HG02610 (cell line): ENCODE data around the gene GAB2.
"Not testable (repeated sequence)": the region's sequence is repeated elsewhere in the genome, so short reads cannot be mapped to it uniquely, and the experiment has no call there.

Source experiments
- ATAC-seq: cut with Tn5 transposase; IDR thresholded peaks from one replicate; pipeline ENCODE4 v1.9.1; 2021; ENCODE audit warnings: mild to moderate bottlenecking, moderate library complexity; ENCODE audit not compliant: unreplicated experiment

Gene GAB2

GRCh38 chr11:78193806-78194205, 223.8 kb downstream of the GAB2 start:
- ATAC-seq = no peak

DNA sequence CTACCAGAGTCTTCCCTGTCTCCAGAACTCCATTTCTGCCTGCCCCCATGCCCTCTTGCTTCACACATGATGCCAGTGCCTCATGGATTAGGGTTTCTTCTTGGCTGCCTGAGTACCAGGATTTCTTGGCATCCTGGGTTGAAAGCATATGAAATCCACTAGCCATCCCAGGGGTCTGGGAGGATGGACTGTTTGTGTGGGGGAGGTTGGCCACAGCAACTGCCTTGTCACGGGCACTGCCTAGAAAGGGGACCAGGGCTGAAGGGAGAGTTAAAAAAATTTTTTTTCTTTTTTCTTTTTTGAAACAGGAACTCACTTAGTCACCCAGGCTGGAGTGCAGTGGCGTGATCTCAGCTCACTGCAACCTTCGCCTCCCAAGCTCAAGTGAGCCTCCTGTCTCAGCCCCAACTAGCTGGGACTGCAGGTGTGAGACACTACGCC, 224.7 kb downstream of the GAB2 start:
- no peak for ATAC-seq

DNA sequence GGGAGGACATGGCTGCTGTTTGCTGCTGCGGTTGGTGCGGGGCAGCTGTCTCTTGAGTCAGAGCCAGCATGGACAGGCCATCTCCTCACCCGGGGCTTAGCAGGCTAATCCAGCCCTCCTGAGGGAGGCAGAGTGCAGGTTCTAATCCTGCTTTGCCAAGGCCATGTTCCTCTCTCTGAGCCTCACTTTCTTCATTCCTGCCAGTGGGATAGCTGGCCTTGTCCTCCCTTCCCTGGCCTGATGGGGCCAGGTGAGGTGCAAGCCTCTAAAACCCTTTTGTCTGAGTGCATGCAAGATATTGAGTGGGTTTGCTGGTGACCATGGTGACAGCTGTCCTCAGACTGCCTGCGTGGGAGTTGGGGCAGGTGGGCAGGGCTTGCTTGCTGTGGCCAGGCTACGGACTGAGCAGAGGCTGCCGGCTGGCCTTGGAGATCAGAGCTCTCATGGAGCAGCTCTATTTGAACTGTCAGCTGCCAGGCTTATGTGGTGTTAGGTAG, 225.3 kb downstream of the GAB2 start:
- no peak for ATAC-seq

DNA sequence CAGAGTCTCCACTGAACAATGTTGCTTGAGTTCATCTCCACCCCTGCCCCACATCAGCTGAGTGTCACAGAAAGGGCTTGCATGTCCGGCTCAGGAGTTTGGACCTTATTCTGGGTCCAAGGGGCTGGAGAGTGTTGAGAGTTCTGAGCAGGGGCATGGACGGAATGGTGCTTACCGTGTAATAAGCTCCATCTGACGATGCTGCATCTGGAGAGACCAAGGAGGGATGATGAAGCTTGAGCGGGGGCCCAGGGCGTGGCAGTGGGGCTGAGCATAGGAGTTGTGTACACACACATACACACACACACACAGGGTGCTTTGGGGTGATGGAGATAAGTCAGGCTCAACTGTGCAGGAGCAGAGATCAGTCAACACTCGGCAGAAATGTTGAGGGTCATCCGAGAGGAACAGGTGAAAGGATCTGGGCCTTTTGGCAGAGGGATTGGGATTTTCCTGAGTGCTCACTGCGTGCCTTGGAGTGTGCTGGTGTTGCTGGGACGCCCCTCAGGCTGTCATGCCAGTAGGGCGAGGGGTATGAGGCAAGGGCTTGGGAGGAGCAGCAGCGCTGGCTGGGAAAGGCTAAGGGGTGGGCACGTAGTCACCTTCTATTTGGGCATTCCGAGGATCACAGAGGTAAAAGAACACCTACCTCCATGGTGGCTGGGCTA, 226.6 kb downstream of the GAB2 start:
- ATAC-seq = no peak

DNA sequence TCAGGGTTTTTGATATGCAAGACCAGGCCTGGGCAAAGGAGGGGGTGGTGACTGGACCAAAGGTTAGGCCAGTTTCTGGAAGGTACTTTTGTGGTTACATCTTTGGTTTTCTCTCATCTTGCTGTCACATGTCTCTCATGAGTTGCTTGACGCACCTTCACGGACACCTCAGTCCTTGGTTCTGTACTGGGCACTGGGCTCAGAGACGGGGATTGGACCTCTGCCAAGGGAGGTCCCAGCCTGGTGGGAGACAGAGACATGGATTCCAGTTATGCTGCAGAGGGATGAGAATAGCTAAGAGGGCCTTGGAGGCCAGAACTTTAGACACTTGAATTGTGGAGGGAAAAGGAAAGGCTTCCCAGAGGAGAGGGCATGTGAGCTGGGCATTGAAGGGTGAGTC, 227.2 kb downstream of the GAB2 start:
- ATAC-seq = no peak

GRCh38 chr11:78189851-78190250, 227.8 kb downstream of the GAB2 start:
- no peak for ATAC-seq

DNA sequence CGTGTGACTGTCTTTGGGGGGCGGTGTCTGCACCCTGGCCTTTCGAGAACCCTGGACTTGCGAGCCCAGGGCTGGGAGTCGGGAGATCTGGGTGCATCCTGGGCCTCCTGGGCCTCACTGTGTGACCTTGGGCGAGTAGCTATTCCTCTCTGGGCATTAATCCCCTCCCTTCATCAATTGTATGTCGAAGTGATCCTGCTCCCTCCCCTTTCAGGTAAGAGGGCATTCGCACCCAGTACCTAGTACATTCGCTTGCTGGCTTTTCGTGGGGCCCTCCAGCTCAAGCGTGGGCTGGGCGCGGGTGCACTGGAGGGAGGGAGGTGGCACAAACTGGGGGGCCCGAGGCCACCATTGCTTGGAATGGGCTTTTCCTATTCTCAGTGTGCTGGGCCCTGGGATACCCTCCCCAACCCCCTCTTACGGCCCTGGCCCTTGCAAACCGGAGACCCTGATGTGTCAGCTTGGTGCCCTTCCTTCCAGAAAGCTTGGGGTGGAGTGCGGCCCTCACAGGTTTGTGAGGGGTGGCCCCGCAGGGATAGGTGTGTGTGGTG, 228.4 kb downstream of the GAB2 start:
- ATAC-seq = no peak

DNA sequence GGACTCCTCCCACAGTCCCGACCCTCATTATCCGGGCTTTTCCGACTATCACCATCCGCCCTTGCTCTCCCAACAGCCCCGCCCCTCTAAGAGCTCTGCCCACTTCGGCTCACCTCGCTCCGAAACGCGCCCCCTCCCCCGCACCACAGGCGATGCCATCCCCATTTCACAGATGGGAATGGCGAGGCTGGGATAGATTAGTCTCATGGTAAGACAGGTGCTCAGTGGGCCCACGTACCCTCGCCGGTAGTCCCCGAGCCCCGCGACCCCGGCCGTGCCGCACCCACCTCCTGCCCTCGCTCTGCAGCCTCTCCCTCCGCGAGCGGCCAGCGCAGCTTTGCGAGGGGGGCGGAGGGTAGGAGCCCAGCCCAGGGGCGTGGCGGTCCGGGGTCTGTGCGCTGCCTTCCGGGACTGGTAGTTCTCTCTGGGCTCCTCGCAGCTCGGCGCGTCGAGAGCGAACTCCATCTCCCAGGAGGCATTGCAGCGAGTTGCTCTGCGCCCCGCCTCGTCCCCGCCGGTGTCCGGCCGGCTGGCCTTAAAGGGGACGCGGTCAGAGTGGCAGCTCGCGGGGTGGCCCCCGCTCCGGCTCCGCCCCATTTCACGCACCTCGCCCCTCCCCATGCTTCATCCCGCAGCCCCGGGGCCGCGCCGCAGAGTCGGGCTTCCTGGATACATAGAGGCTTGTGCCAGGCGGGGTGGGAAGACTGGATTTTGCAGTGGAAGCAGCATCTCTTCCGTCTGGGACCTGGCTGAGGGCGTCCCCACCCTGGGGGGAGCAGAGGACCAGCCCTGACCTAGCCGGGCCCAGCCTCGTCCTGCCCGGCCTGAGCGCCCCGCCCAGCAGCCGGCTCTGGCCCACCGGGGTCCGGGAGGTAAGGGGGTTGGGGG, 229.1 kb downstream of the GAB2 start, which contains the start of the genes KCTD21 and USP35:
Gene KCTD21, minus strand, starts transcription at position 341 of the 888 bp plus-strand sequence. CDS start 14,072 bp downstream, outside the sequence.
Gene USP35, plus strand, starts transcription at position 634 of the 888 bp plus-strand sequence. CDS start 7,327 bp downstream, outside the sequence.
- peak; percentile 95 for ATAC-seq

GRCh38 chr11:78187366-78188285, 230.0 kb downstream of the GAB2 start:
- peak; percentile 19 for ATAC-seq

GRCh38 chr11:78181185-78181584, 236.4 kb downstream of the GAB2 start:
- ATAC-seq = no peak

GRCh38 chr11:78180751-78181150, 236.9 kb downstream of the GAB2 start:
- no peak for ATAC-seq

DNA sequence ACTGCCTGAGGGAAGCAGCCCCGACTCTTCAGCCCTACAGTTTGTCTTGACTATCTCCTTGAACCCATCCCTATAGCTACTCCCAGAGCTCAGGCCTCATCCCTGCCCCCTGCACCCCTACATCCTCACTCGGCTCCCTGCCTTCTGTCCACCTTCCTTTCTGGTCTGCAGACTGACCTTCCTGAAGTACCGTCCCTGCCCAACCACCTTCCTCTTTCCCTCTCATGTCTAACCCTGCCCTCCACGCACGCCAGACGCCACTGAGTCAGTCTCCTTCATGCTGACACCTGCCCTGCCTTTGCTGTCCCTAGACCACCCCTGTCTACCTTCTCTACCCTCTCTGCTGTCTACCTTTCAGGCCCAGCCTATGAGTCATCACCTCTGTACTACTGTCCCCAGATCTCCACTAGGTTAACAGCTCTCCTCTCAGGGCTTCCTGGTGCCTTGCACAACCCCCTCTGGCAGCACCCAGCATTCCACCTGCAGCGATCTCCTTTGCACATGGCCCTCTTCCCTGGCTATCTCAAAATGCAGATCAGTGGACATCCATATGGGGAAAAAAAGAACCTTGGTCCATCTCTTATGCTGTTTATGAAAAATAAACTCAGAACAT, 238.1 kb downstream of the GAB2 start:
- ATAC-seq = no peak

GRCh38 chr11:78177216-78177615, 240.4 kb downstream of the GAB2 start:
- no peak for ATAC-seq

DNA sequence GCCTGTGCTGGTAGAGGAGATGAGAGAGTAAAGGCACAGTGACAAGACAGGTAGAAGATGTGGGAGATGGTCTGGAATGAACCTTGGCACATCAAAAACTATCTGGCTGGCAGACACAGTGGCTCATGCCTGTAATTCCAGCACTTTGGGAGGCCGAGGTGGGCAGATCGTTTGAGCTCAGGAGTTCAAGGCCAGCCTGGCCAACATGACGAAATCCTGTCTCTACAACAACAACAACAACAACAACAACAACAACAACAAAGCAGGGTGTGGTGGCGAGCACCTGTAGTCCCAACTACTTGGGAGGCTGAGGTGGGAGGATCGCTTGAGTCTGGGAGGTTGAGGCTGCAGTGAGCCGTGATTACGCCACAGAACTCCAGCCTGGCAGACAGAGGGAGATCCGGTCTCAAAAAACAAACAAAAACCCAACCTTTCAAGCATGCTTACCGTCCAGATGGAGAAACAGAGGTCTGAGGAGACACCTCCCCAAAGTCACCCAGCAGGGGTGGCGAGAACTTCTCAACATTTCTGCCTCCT, 240.9 kb downstream of the GAB2 start:
- ATAC-seq = no peak

GRCh38 chr11:78175862-78176261, 241.8 kb downstream of the GAB2 start:
- ATAC-seq = not testable (repeated sequence)

DNA sequence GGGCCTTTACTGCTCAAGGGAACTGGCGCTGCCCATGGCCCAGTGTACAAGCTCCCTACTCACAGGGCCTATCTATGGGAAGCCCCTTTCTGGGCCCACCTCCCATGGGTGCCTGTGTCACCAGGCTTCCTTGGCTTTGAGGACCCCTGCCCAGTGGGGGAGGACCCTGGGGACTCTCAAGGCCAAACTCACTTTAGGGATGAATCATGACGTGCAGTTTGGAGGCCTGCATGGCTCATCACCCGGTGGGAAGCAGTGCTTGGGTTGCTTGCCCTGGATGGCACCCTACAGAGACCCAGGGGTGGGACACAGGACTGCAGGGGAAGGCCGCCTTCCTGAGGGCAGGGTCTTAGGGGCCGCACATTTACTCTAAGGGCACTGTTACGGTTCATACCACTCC, 245.7 kb downstream of the GAB2 start:
- ATAC-seq = no peak

DNA sequence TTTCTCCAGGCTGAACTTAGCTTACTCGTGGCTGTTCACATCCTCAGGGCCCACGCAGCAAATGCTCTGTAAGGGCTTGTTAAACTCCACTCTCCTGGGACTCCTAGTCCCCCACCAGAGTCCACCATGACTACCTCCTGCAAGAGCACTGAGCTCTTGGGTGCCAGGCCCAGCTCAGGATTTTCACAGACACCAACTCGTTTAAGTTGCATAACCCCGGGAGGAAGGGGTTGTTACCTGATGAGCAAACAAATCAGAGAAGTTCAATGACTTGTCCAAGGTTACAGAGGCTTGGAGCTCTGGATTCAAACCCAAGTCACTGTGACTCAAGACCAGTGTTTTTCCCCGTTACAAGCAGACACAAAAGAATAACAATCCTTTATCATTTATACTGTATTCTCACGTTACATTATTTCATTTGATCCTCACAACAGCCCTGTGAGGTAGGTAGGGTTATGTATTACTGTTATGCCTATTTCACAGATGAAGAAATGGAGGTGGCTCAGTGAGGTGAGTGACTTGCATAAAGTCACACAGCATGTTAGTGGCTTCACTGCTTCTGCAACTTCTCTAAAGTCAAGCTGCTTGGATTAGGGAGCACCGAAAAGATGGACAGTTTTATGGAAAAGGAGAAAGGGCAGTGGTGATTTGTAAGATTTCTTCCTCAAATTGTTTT, 246.6 kb downstream of the GAB2 start:
- no peak for ATAC-seq

DNA sequence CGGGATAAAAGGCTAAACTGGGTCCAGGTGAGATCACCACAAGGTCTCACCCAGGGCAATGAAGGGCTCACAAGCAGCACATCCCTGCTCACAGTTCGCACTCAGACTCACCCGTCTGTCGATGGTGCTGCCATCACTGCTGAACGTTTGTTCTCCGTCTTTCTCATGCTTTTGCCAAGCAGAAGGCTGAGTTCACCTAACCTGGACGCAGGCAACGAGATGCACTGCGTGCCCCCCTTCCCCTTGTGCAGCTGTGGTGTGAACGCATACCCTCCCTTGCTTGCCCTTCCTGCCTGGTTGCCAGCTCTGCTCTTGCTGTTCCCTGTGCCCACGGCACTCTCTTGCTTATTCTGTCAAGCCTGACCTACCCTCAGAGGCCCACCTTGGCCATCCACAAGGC, 247.2 kb downstream of the GAB2 start:
- no peak for ATAC-seq
